CD8-positive, alpha-beta memory T cell (primary cell): ENCODE results near the gene SH3BGRL2. TPM values are rescaled to one million over a fixed set of nuclear protein-coding genes. Genes with fewer than 3 reads are reported as not detected.

Experiments
- CTCF ChIA-PET: fragments of 350-600 bp; sonication (Branson Sonifier 250); formaldehyde crosslinking; loops from one replicate; lab custom pipeline; 2021; ENCODE audit warnings: antibody characterized with exemption; lab: Charles Lee
- POLR2A ChIA-PET: fragments of 350-600 bp; sonication (Branson Sonifier 250); formaldehyde crosslinking; loops from one replicate; lab custom pipeline; 2021; ENCODE audit warnings: antibody characterized with exemption; lab: Charles Lee
- DNase-seq, 5 donors: peaks; one replicate each; pipeline versions ENCODE4 v3.0.0 to v3.0.0-alpha.2; 2020 to 2022; ENCODE audit warnings: mixed read lengths in 1 of 5
- H3K27ac ChIP-seq: one replicate; pipeline ENCODE4 v1.7.0; 2013; ENCODE audit warnings: low read depth, mild to moderate bottlenecking, low read length, moderate library complexity
- H3K27me3 ChIP-seq: 2 replicates; pipeline ENCODE4 v1.7.0; 2013; ENCODE audit warnings: low read length, mild to moderate bottlenecking; ENCODE audit not compliant: insufficient read depth, poor library complexity, severe bottlenecking
- H3K36me3 ChIP-seq: 2 replicates; pipeline ENCODE4 v1.7.0; 2013; ENCODE audit warnings: mild to moderate bottlenecking, low read length, moderate library complexity; ENCODE audit not compliant: insufficient read depth
- H3K4me1 ChIP-seq: 2 replicates; pipeline ENCODE4 v1.7.0; 2013; ENCODE audit warnings: mild to moderate bottlenecking, low read length, moderate library complexity; ENCODE audit not compliant: insufficient read depth
- H3K4me3 ChIP-seq: 2 replicates; pipeline ENCODE4 v1.7.0; 2013; ENCODE audit warnings: mild to moderate bottlenecking, low read length
- H3K9me3 ChIP-seq: 2 replicates; pipeline ENCODE4 v1.7.0; 2013; ENCODE audit warnings: mild to moderate bottlenecking, low read length
- H3K27ac Mint-ChIP-seq, 8 donors: one replicate each; pipeline ENCODE4 v1.8.0; 2020 to 2021; ENCODE audit warnings: mixed read lengths in 8 of 8, mild to moderate bottlenecking in 6 of 8, inconsistent platforms in 3 of 8, moderate library complexity in 3 of 8
- H3K27me3 Mint-ChIP-seq, 2 donors: one replicate each; pipeline ENCODE4 v1.8.0; 2020 to 2021; ENCODE audit warnings: mixed read lengths in 2 of 2, mild to moderate bottlenecking in 1 of 2, moderate library complexity in 1 of 2
- H3K36me3 Mint-ChIP-seq, 3 donors: one replicate each; pipeline ENCODE4 v1.8.0; 2020 to 2021; ENCODE audit warnings: mixed read lengths in 3 of 3, inconsistent platforms in 1 of 3, mild to moderate bottlenecking in 1 of 3
- H3K4me1 Mint-ChIP-seq, 3 donors: one replicate each; pipeline ENCODE4 v1.8.0; 2020 to 2021; ENCODE audit warnings: mixed read lengths in 3 of 3, inconsistent platforms in 1 of 3, mild to moderate bottlenecking in 1 of 3
- H3K4me3 Mint-ChIP-seq, 7 donors: one replicate each; pipeline ENCODE4 v1.8.0; 2020 to 2021; ENCODE audit warnings: mixed read lengths in 7 of 7, mild to moderate bottlenecking in 6 of 7, moderate library complexity in 4 of 7, inconsistent platforms in 2 of 7
- H3K9me3 Mint-ChIP-seq, 5 donors: one replicate each; pipeline ENCODE4 v1.8.0; 2020 to 2022; ENCODE audit warnings: mixed read lengths in 5 of 5, mild to moderate bottlenecking in 3 of 5, moderate library complexity in 2 of 5, inconsistent platforms in 1 of 5
- polyA plus RNA-seq: library from polyadenylated mRNA; unstranded; fragments of 300-500 nt; fragmentation: Illumina TruSeq; gene quantifications from one replicate; pipeline ENCODE4 v1.2.3, GENCODE V29; 2021
- total RNA-seq, 2 experiments: library from RNA; stranded (reverse); gene quantifications; one replicate each; pipeline ENCODE4 v1.2.3, GENCODE V29; 2021

Gene SH3BGRL2
- total and polyA plus RNA-seq, 3 experiments from 2014 or later: 0.64 to 0.95 (median 0.81) TPM

DNA sequence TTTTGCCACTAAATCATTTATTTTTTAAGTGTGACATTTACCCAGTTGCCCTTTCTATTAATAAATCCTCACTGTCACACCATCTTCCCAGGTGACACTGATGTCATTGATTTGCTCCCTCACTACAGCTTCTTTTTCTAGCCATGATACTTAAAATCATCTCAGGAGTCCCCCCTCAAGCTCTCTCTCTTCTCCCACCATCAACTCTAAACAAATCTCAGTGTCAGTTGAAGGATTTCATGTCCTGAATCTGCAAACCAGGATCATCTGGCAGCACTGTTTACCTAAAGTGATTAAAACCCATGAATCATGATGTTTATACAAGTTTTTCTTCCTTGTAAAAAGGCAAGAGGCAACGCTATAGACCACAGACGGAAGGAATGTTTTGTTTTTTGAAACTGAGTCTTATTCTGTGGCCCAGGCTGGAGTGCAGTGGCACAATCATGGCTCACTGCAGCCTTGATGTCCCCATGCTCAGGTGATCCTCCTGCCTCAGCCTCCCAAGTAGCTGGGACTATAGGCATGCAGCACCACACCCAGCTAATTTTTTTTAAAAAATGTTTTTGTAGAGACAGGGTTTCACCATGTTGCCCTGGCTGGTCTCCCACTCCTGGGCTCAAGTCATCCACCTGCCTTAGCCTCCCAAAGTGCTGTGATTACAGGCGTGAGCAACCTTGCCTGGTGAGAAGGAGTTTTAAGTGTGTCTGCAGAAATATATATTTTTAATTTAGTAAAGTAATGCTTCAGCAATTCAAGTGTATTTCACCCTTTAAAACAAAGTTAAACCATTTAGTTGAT, 30.1 kb upstream of the SH3BGRL2 start:
- no peaks in the 10 kb centered on the region for H3K9me3 ChIP-seq
- no peaks in the 10 kb centered on the region for H3K27me3 ChIP-seq
- no peak overlapping the region for H3K27ac ChIP-seq
- Mint-ChIP-seq H3K4me3 (no peak overlapping the region), H3K27me3 (peaks cover 0 to 2% of the 10 kb centered on the region in 2 donors), H3K4me1 (no peaks in the 10 kb centered on the region), H3K27ac (no peak overlapping the region), H3K36me3 (no peaks in the 10 kb centered on the region), H3K9me3 (peaks cover 0 to 7% (median 0%) of the 10 kb centered on the region in 5 donors)
- H3K36me3 ChIP-seq: no peaks in the 10 kb centered on the region
- POLR2A ChIA-PET: no interaction called here
- no peak for DNase-seq
- no peaks in the 10 kb centered on the region for H3K4me1 ChIP-seq
- CTCF ChIA-PET: interaction anchor here (1.4 kb wide), 1 partner anchor 19 kb away, joined by 3 read pairs; no protein-coding TSS in a partner anchor
- H3K4me3 ChIP-seq: no peak overlapping the region

DNA sequence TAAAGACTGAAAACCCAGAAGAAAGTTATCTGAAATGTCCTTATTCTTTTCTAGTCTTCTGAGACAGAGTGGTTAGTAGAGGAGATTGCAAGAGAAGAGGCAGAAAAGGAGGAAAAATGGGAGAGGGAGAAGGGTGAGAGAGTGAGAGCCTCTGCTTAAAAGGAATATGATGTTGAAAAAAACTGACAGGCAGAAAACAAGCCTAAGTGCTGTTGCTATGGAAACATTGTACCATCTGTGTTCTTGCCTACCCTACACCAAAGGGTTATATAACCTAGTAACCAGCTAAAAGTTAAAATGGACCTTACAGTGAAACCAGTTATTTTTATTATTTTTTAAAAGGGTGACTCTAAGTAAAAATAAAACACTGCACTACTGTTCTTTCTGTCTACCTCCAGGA, 28.3 kb upstream of the SH3BGRL2 start:
- Histone ChIP-seq H3K4me3 (no peak overlapping the region), H3K27me3 (no peaks in the 10 kb centered on the region), H3K4me1 (no peaks in the 10 kb centered on the region), H3K9me3 (no peaks in the 10 kb centered on the region), H3K27ac (no peak overlapping the region), H3K36me3 (no peaks in the 10 kb centered on the region)
- H3K27ac Mint-ChIP-seq: no peak overlapping the region
- no peak overlapping the region for H3K4me3 Mint-ChIP-seq
- no peaks in the 10 kb centered on the region for H3K4me1 Mint-ChIP-seq
- peaks cover 0 to 10% (median 0%) of the 10 kb centered on the region in 5 donors for H3K9me3 Mint-ChIP-seq
- no peaks in the 10 kb centered on the region for H3K36me3 Mint-ChIP-seq
- no peak for DNase-seq
- ChIA-PET POLR2A (no interaction called here), CTCF (no interaction called here)
- H3K27me3 Mint-ChIP-seq: peaks cover 3 to 8% of the 10 kb centered on the region in 2 donors

DNA sequence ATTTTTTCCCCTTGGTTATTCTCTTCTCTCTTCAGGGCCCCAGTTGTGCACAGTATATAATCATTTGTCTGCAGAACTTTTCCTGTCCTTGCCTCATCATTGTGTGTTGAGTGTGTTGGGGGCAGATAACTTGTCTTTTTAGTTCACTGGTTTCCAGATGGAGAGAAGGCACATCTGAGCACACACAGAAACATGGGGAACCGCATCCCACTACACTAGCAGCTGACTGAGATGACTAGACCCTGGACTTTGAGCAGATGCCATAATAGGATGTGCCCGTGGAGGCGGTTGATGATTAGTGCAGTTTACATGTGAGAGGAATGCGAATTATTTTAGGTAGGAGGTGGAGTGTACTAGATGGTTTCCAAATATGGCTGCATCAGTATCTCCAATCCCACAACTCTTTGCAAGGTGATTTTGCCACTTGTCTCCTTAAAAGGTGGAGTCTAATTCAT, 26.5 kb upstream of the SH3BGRL2 start:
- no peak overlapping the region for H3K4me3 ChIP-seq
- no peaks in the 10 kb centered on the region for H3K36me3 Mint-ChIP-seq
- H3K4me1 Mint-ChIP-seq: no peaks in the 10 kb centered on the region
- no peaks in the 10 kb centered on the region for H3K9me3 ChIP-seq
- H3K27me3 Mint-ChIP-seq: peaks cover 5 to 8% of the 10 kb centered on the region in 2 donors
- CTCF ChIA-PET: no interaction called here
- no peak for DNase-seq
- POLR2A ChIA-PET: no interaction called here
- H3K27ac ChIP-seq: no peak overlapping the region
- no peaks in the 10 kb centered on the region for H3K4me1 ChIP-seq
- H3K36me3 ChIP-seq: no peaks in the 10 kb centered on the region
- peaks cover 0 to 10% (median 0%) of the 10 kb centered on the region in 5 donors for H3K9me3 Mint-ChIP-seq
- H3K4me3 Mint-ChIP-seq: no peak overlapping the region
- H3K27ac Mint-ChIP-seq: peak overlapping the region in 1 of 8 donors; percentile 15
- no peaks in the 10 kb centered on the region for H3K27me3 ChIP-seq

DNA sequence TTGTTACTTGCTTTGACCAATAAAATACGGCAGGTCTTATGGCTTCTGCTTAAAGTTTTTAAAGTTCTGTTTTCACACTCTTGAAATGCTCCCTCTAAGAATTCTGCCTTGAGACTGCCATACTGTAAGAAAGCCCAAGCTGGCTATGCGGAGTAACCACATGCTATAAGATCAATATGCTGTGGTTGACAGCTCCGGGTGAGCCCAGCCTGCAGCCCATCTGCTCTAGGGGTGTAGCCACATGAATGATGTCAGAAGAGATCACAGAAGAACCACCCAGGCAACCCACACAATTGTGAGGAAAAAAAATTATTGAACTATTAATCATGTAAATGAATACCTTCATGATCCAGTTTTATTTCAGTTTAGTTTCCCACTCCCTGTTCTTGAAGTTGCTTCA, 26.1 kb upstream of the SH3BGRL2 start:
- H3K27ac Mint-ChIP-seq: no peak overlapping the region

DNA sequence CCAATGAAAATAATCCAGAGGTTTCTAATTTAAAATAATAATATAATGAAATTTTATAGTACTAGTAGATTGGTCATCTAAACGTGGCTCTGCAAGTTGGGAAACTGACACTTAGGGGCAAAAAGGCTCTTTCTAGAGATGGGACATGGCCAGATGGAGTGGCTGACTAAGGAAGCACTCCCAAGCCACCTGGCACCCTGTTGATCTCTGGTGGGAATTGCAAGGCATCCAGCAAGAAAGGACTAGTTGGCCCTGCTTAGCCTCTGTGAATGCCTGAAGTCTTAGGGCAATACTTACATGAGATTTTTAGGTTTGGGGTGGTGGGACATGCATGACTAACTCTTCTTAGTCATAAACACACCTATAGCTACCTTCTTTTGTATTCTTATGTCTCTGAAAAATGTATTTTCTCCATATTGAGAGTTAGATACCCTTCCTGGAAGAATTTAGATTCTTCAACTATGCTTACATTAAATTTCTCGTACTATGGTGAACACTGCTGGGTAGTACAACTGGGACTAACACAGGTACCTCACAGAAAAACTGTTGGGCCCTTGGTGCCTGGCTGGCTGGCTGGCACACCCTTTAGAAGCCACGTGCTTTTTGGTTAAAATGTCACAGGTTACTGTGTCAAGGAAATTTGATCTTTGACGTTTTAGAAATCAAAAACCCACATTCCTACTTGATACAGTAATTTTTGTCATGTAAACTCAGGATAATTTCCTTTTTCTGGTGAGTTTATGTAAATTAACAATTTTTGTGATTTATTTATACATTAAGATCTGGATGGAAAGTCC, 25.0 kb upstream of the SH3BGRL2 start:
- no peak overlapping the region for H3K4me3 ChIP-seq
- H3K4me1 ChIP-seq: no peaks in the 10 kb centered on the region
- no peak overlapping the region for H3K4me3 Mint-ChIP-seq
- H3K27me3 ChIP-seq: no peaks in the 10 kb centered on the region
- H3K9me3 Mint-ChIP-seq: peaks cover 0 to 6% (median 0%) of the 10 kb centered on the region in 5 donors
- H3K27me3 Mint-ChIP-seq: peaks cover 3 to 8% of the 10 kb centered on the region in 2 donors
- H3K27ac Mint-ChIP-seq: no peak overlapping the region
- H3K27ac ChIP-seq: no peak overlapping the region
- H3K4me1 Mint-ChIP-seq: no peaks in the 10 kb centered on the region
- ChIA-PET CTCF (no interaction called here), POLR2A (no interaction called here)
- H3K9me3 ChIP-seq: no peaks in the 10 kb centered on the region
- H3K36me3 ChIP-seq: no peaks in the 10 kb centered on the region
- H3K36me3 Mint-ChIP-seq: no peaks in the 10 kb centered on the region
- no peak for DNase-seq

More for the DNA sequence above, 26.1 kb upstream of the SH3BGRL2 start:
- H3K4me1 Mint-ChIP-seq: no peaks in the 10 kb centered on the region
- Histone ChIP-seq H3K36me3 (no peaks in the 10 kb centered on the region), H3K4me3 (no peak overlapping the region), H3K9me3 (no peaks in the 10 kb centered on the region), H3K4me1 (no peaks in the 10 kb centered on the region), H3K27me3 (no peaks in the 10 kb centered on the region), H3K27ac (no peak overlapping the region)
- H3K36me3 Mint-ChIP-seq: no peaks in the 10 kb centered on the region
- DNase-seq: peak in 3 of 5 donors; percentile 0 to 48 (median 6)
- no peak overlapping the region for H3K4me3 Mint-ChIP-seq
- peaks cover 0 to 9% (median 0%) of the 10 kb centered on the region in 5 donors for H3K9me3 Mint-ChIP-seq
- ChIA-PET CTCF (no interaction called here), POLR2A (no interaction called here)
- peaks cover 4 to 8% of the 10 kb centered on the region in 2 donors for H3K27me3 Mint-ChIP-seq

DNA sequence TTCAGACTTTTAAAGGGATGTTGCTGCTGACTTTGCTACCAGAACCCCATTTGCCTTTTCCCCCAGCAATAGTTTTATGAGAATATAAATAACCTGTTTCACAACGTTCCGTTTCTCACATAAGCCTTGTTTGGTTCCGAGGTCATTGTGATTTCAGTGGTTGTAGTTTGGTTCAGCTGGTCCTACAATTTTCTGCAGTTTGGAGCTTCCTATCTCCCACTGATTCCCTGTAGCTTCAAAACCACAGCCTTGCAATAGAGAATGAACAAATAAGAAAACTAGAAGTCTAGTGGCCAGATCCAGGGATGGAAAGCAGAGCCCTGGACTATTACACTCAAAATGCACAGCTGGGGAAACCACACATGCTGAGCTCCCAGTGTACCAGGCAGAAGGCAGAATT, 24.1 kb upstream of the SH3BGRL2 start:
- H3K4me3 Mint-ChIP-seq: no peak overlapping the region
- Histone ChIP-seq H3K4me1 (no peaks in the 10 kb centered on the region), H3K4me3 (no peak overlapping the region), H3K36me3 (no peaks in the 10 kb centered on the region), H3K27ac (no peak overlapping the region), H3K27me3 (no peaks in the 10 kb centered on the region), H3K9me3 (no peaks in the 10 kb centered on the region)
- no peak overlapping the region for H3K27ac Mint-ChIP-seq
- H3K27me3 Mint-ChIP-seq: peaks cover 3 to 8% of the 10 kb centered on the region in 2 donors
- no peak for DNase-seq
- ChIA-PET POLR2A (no interaction called here), CTCF (no interaction called here)
- H3K4me1 Mint-ChIP-seq: no peaks in the 10 kb centered on the region
- H3K9me3 Mint-ChIP-seq: peaks cover 0 to 6% (median 0%) of the 10 kb centered on the region in 5 donors
- no peaks in the 10 kb centered on the region for H3K36me3 Mint-ChIP-seq

DNA sequence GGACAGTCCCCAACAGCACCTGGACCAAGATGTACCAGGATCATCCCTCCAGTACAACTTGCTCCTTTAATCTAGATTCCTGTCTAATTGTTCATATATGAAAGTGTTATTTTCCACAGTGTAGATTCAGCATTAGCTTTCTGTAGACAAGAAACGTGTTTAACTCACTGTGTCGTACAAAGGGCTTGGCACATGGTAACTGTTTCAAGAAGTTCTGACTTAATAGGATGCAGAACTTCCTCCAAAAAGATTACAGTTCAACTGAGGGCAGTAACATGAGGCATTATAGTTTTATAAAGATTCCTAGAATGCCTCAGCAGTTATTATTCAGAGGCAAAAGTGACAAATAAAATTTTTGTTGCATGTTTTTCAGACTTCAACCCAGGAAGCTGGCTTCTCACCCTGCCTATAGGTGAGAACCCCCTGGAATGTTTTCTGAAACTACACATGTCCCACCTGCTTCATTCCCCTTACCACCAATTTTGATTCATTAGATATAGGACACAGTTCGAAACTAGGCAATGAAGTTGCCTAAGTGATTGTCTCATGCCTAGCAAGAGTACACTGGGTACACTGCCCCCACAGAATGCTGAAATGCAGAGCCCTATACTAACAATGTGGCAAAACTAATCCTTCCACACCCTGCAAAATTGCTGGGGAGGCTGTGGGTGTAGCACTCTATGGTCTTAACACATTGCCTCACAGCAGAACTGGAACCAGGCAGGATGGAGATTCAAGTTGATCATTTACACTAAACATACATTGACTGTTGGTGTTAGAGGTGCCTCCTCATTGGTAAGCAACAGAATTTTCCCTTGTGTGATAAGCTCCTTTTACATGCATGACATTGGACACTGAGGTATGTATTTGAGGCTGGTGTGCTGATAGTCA, 22.6 kb upstream of the SH3BGRL2 start:
- H3K27ac Mint-ChIP-seq: no peak overlapping the region
- CTCF ChIA-PET: no interaction called here
- H3K36me3 Mint-ChIP-seq: no peaks in the 10 kb centered on the region
- no peaks in the 10 kb centered on the region for H3K27me3 ChIP-seq
- POLR2A ChIA-PET: no interaction called here
- no peak overlapping the region for H3K4me3 ChIP-seq
- DNase-seq: no peak
- no peak overlapping the region for H3K4me3 Mint-ChIP-seq
- H3K9me3 Mint-ChIP-seq: peaks cover 0 to 6% (median 0%) of the 10 kb centered on the region in 5 donors
- peaks cover 3 to 8% of the 10 kb centered on the region in 2 donors for H3K27me3 Mint-ChIP-seq
- no peak overlapping the region for H3K27ac ChIP-seq
- H3K9me3 ChIP-seq: no peaks in the 10 kb centered on the region
- no peaks in the 10 kb centered on the region for H3K36me3 ChIP-seq
- no peaks in the 10 kb centered on the region for H3K4me1 ChIP-seq
- H3K4me1 Mint-ChIP-seq: no peaks in the 10 kb centered on the region
